Adrenal gland (tissue), 12 donors: ENCODE measurements around the gene GATAD2B. TPM values are rescaled to one million over a fixed set of nuclear protein-coding genes. Genes with fewer than 3 reads are reported as not detected.
"Not testable (repeated sequence)": the region's sequence is repeated elsewhere in the genome, so short reads cannot be mapped to it uniquely, and the experiment has no call there.

Experiments
- DNase-seq, 7 donors: peaks; one replicate each; pipeline ENCODE4 v3.0.0-alpha.2; 2019 to 2020
- H3K27ac ChIP-seq, 5 donors: fragments of 200-600 bp; sonication (generic) in 4 of 5; 1 replicate in 3 of 5; 2 replicates in 2 of 5; pipeline versions ENCODE4 v1.5.1 to v1.8.0; 2016 to 2020; ENCODE audit warnings: mild to moderate bottlenecking in 1 of 5
- H3K27me3 ChIP-seq: fragments of 200-600 bp; 2 replicates; pipeline ENCODE4 v1.8.0; 2021
- H3K36me3 ChIP-seq, 2 donors: fragments of 200-600 bp; replicated peaks in 1 of 2; 1 replicate in 1 of 2; 2 replicates in 1 of 2; pipeline versions ENCODE4 v1.5.1 to v1.8.0; 2018 to 2022
- H3K4me1 ChIP-seq, 2 donors: fragments of 200-600 bp; replicated peaks in 1 of 2; 1 replicate in 1 of 2; 2 replicates in 1 of 2; pipeline versions ENCODE4 v1.5.1 to v1.8.0; 2018 to 2021
- H3K4me3 ChIP-seq, 4 donors: fragments of 200-600 bp; sonication (generic) in 3 of 4; one replicate each; pipeline ENCODE4 v1.5.1; 2016 to 2018
- H3K9me3 ChIP-seq, 3 donors: fragments of 200-600 bp; sonication (generic) in 1 of 3; replicated peaks in 1 of 3; 1 replicate in 2 of 3; 2 replicates in 1 of 3; pipeline versions ENCODE4 v1.5.1 to v1.8.0; 2016 to 2021
- POLR2A ChIP-seq, 2 donors: fragments of 450-650 bp; IDR thresholded peaks; one replicate each; pipeline ENCODE4 v1.6.1; 2017; ENCODE audit warnings: antibody characterized with exemption in 2 of 2, mild to moderate bottlenecking in 2 of 2, moderate library complexity in 1 of 2
- WGBS, 4 donors: extraction: QIAGEN DNeasy Blood & Tissue Kit in 2 of 4; methylation state at CpG; one replicate each; pipeline versions ENCODE4 v1.1.5 to v1.1.7; 2013 to 2017; 5-methylcytosine and 5-hydroxymethylcytosine counted together
- intact Hi-C, 2 donors: fragments of 100-400 bp; cut with DNase I; formaldehyde crosslinking; loops; one replicate each; pipeline versions ENCODE4 v1.14.1 to v1.15.0; 2022 to 2023
- polyA plus RNA-seq, 3 donors: library from polyadenylated mRNA; stranded (reverse); fragments of 200-250 nt in 2 of 3; fragments of 350-450 nt in 1 of 3; fragmentation: Illumina TruSeq in 1 of 3; extraction: RNeasy Lipid Tissue Mini Kit (QIAGEN cat#74804) in 1 of 3; gene quantifications; one replicate each; pipeline ENCODE4 v1.2.3, GENCODE V29; 2013 to 2014
- total RNA-seq, 9 donors: library from RNA; depleted of rRNA in 4 of 9; stranded (reverse); fragments of >200 nt in 4 of 9; fragments of 120-200 nt in 1 of 9; fragmentation: NEBNext Ultra II Directional in 1 of 9; extraction: Animal tissue kit (Norgen Biotek cat#: 25700) in 1 of 9; gene quantifications; one replicate each; pipeline versions ENCODE4 v1.1.0 to v1.2.4, GENCODE V29; 2013 to 2023
- TF ChIP-seq, protein P1 (sequence below), 6 experiments: fragments of 450-650 bp in 4 of 6; fragments of 200-600 bp in 2 of 6; sonication (generic) in 1 of 6; IDR thresholded peaks; 1 replicate in 5 of 6; 2 replicates in 1 of 6; pipeline versions ENCODE4 v1.5.1 to v1.8.0; 2016 to 2021; ENCODE audit warnings: antibody characterized with exemption in 6 of 6, mild to moderate bottlenecking in 2 of 6, moderate library complexity in 1 of 6
- donor health status: healthy with polysubstance abuse.
- donor health status: Bipolar disorder and iron deficiency.
- donor health status: DM: yes; HTN: yes; CAD: no.
- donor health status: DM: no; HTN: no; CAD: no.
- donor health status: DM: no; HTN: no; CAD: no.
- donor health status: DM: yes; HTN: yes; CAD: no.

Gene GATAD2B
- total and polyA plus RNA-seq, 12 donors, result 3.0 to 43.3 (median 16.6) TPM

DNA sequence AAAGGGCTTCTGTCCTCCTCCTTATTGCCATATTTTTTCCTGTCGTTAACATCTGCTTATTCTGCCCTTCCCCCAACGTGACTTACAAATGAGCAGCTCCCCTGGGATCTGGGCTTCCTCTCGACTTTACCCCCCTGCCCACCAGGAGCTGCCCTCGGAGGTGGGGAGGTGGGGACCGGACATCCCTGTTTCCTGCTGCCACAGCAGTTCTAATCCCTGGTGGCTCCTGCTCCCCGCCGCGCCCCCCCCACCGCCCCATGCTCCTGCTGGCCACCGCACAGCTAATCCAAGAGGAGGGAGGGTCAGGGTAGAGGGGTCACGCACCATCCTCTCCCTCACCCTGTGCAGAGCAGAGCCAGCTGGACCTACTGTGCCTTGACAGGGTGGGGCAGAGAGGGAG lies 152.0 kb downstream of the GATAD2B start:
- Histone ChIP-seq H3K27me3 (no peaks in the 10 kb centered on the region), H3K4me3 (no peak overlapping the region), H3K4me1 (peaks cover 4 to 20% of the 10 kb centered on the region in 2 donors), H3K27ac (peak overlapping the region in 2 of 5 donors; percentile 38 to 55), H3K36me3 (peaks cover 0 to 65% of the 10 kb centered on the region in 2 donors), H3K9me3 (no peaks in the 10 kb centered on the region)
- TF ChIP-seq POLR2A (IDR thresholded peaks at IDR 0.05), result no peak
- TF ChIP-seq, protein P1, sequence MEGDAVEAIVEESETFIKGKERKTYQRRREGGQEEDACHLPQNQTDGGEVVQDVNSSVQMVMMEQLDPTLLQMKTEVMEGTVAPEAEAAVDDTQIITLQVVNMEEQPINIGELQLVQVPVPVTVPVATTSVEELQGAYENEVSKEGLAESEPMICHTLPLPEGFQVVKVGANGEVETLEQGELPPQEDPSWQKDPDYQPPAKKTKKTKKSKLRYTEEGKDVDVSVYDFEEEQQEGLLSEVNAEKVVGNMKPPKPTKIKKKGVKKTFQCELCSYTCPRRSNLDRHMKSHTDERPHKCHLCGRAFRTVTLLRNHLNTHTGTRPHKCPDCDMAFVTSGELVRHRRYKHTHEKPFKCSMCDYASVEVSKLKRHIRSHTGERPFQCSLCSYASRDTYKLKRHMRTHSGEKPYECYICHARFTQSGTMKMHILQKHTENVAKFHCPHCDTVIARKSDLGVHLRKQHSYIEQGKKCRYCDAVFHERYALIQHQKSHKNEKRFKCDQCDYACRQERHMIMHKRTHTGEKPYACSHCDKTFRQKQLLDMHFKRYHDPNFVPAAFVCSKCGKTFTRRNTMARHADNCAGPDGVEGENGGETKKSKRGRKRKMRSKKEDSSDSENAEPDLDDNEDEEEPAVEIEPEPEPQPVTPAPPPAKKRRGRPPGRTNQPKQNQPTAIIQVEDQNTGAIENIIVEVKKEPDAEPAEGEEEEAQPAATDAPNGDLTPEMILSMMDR (IDR thresholded peaks at IDR 0.05), result no peak
- intact Hi-C loops, result loop anchor here in 1 of 2 donors (10.0 kb wide), 2 partner anchors 96 to 196 kb away; partner anchors contain the start of genes ILF2 and NPR1
- WGBS, 4 donors, result 65 to 81% (median 70%) methylated on average over 8 to 11 of the region's 11 CpGs
- DNase-seq, result peak in 1 of 7 donors; percentile 23

DNA sequence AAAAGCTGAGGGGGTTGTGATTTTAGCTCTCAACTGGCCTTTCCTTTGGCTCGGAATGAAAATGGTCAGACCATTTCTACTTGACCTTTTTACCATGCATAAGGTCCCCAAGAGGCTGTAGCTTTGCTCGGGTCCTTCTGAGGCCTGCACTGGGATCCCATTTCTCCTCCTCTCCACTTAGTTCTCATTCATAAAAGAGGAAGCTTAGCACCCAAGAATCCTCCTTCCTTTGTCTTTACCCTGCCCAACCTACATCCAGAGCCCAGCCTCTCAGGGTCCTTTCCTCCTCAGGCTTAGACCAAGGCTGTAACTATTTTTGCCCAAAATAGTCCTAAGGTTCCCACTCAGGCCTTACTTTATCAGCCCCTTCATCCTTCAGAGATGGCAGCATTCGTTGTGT lies 153.6 kb downstream of the GATAD2B start:
- Histone ChIP-seq H3K4me3 (no peak overlapping the region), H3K36me3 (peaks cover 0 to 81% of the 10 kb centered on the region in 2 donors), H3K9me3 (no peaks in the 10 kb centered on the region), H3K4me1 (peaks cover 0 to 4% of the 10 kb centered on the region in 2 donors), H3K27me3 (no peaks in the 10 kb centered on the region), H3K27ac (peak overlapping the region in 2 of 5 donors; percentile 15 to 55)
- 74 to 82% (median 77%) methylated on average over 3 of the region's 3 CpGs for WGBS, 4 donors
- no peak for DNase-seq
- intact Hi-C loops, result loop anchor here (10.0 kb wide), 1 partner anchor 254 kb away; no protein-coding TSS in a partner anchor
- TF ChIP-seq, protein P1 (IDR thresholded peaks at IDR 0.05), result no peak
- TF ChIP-seq POLR2A (IDR thresholded peaks at IDR 0.05), result no peak

DNA sequence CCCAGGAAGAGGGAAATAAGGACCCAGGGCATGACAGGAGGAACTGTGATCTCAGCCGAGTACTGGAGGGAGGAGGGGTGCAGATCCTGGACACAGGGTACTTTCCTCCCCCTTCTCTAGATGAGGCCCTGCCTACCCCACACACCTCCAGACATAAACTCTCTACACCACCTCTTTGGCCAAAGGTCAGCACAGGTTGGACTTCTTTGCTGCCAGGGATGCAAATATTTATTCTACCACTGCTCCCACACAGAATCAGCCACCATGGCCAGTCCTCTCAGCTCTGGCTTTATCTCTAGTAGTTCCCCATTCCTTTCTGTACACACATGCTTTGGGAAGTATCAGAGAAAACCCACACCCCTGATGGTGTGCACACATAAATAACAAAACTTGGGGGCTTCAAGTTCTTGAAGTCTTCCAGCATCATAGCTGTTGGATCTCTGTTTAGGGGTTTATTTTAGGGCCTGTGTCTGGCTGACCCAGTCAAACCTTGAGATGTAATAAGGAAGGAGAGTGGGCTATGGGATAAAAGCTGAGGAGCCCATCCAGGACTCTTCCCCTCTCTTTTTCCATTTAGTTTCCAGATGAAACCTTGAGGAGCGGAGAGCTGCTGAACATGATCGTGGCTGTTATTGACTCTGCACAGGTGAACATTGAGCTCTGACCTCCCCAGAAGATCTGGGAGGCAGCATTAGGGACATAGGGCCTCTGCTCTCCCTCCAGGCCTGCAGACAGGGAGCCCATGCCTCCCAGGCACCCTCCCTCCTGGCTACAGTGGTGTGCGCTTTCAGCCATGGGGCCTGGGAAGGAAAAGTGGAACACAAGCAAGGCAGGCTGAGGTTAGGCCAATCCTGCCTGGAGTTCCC lies 154.2 kb downstream of the GATAD2B start:
- intact Hi-C loops, result loop anchor here (10.0 kb wide), 1 partner anchor 254 kb away; no protein-coding TSS in a partner anchor

DNA sequence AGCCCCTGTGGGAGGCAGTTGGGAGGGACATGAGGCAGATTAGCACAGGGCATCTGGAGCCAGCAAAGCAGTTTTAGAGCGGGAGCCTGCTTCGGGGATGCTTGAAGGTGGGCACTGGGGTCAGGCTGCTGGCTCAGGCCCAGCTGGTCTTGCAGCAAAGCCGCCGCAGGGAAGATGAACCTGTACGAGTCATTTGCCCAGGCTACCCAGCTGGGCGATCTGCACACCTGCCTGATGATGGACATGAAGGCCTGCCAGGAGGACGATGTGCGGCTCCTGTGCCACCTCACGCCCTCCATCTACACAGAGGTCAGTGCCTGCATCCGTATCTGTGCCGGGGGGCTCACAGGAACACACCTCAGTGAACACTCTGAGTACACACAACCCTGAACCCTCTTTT lies 155.3 kb downstream of the GATAD2B start:
- no peaks in the 10 kb centered on the region for H3K27me3 ChIP-seq
- TF ChIP-seq POLR2A (IDR thresholded peaks at IDR 0.05), result no peak
- TF ChIP-seq, protein P1 (IDR thresholded peaks at IDR 0.05), result no peak
- H3K27ac ChIP-seq, result no peak overlapping the region
- no peak overlapping the region for H3K4me3 ChIP-seq
- no peak for DNase-seq
- H3K4me1 ChIP-seq, result no peaks in the 10 kb centered on the region
- H3K9me3 ChIP-seq, result no peaks in the 10 kb centered on the region
- WGBS, 4 donors, result 85 to 98% (median 94%) methylated on average over 5 to 11 of the region's 11 CpGs
- intact Hi-C loops, result loop anchor here (10.0 kb wide), 1 partner anchor 253 kb away; no protein-coding TSS in a partner anchor
- H3K36me3 ChIP-seq, result peaks cover 0 to 88% of the 10 kb centered on the region in 2 donors

More for the DNA sequence above, 154.2 kb downstream of the GATAD2B start:
- Histone ChIP-seq H3K36me3 (peaks cover 0 to 88% of the 10 kb centered on the region in 2 donors), H3K9me3 (no peaks in the 10 kb centered on the region), H3K27ac (peak overlapping the region in 1 of 5 donors; percentile 15), H3K4me3 (no peak overlapping the region), H3K27me3 (no peaks in the 10 kb centered on the region), H3K4me1 (peaks cover 0 to 3% of the 10 kb centered on the region in 2 donors)
- no peak for TF ChIP-seq POLR2A (IDR thresholded peaks at IDR 0.05)
- TF ChIP-seq, protein P1 (IDR thresholded peaks at IDR 0.05), result no peak
- WGBS, 4 donors, result 82 to 93% (median 86%) methylated on average over 4 of the region's 4 CpGs
- DNase-seq, result no peak

DNA sequence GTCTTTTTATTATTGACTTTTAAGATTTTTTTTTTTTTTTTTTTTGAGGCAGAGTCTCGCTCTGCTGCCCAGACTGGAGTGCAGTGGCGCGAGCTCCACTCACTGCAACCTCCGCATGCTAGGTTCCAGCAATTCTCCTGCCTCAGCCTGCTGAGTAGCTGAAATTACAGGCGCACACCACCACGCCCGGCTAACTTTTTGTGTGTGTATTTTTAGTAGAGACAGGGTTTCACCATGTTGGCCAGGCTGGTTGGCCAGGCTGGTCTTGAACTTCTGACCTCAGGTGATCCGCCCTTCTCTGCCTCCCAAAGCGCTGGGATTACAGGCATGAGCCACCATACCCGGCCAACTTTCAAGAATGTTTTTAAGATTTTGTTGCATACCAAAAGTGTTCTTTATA lies 156.1 kb downstream of the GATAD2B start:
- peaks cover 0 to 89% of the 10 kb centered on the region in 2 donors for H3K36me3 ChIP-seq
- DNase-seq, H3K27me3 ChIP-seq, H3K4me1 ChIP-seq, H3K4me3 ChIP-seq, H3K9me3 ChIP-seq, H3K27ac ChIP-seq: not testable (repeated sequence)
- 92 to 96% (median 93%) methylated on average over 10 of the region's 10 CpGs for WGBS, 4 donors
- intact Hi-C loops, result loop anchor here (10.0 kb wide), 1 partner anchor 252 kb away; no protein-coding TSS in a partner anchor
